C4-2B (cell line): ENCODE results near the gene USP9Y.

Source experiments
- H3K27ac ChIP-seq: fragments of 450-650 bp; 2 replicates; pipeline ENCODE4 v1.5.1; 2017
- ZFX ChIP-seq: fragments of 450-650 bp; IDR thresholded peaks from 2 replicates; pipeline ENCODE4 v1.6.1; 2017
- TF ChIP-seq, protein P1 (sequence below): fragments of 450-650 bp; conservative IDR thresholded peaks from 2 replicates; pipeline ENCODE4 v1.5.1; 2017; ENCODE audit warnings: mild to moderate bottlenecking

Gene USP9Y

DNA sequence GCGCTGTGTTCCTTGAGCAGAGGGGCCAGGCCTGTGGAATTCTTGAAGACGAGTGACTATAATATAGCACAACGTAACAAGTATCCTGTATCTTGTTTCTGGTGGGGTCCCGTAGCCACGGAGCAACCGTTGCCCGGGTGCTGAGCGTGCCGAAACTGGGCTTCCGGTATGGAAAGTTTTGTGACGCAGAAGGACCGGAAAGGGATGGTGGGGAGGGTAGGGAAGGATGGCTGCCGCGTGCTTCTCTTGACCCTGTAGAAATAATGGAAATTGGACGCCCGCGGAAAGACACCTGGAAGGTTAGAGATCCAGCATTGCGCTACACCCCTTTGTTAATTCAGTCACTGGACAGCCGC, 204.5 kb downstream of the USP9Y start:
- TF ChIP-seq, protein P1, sequence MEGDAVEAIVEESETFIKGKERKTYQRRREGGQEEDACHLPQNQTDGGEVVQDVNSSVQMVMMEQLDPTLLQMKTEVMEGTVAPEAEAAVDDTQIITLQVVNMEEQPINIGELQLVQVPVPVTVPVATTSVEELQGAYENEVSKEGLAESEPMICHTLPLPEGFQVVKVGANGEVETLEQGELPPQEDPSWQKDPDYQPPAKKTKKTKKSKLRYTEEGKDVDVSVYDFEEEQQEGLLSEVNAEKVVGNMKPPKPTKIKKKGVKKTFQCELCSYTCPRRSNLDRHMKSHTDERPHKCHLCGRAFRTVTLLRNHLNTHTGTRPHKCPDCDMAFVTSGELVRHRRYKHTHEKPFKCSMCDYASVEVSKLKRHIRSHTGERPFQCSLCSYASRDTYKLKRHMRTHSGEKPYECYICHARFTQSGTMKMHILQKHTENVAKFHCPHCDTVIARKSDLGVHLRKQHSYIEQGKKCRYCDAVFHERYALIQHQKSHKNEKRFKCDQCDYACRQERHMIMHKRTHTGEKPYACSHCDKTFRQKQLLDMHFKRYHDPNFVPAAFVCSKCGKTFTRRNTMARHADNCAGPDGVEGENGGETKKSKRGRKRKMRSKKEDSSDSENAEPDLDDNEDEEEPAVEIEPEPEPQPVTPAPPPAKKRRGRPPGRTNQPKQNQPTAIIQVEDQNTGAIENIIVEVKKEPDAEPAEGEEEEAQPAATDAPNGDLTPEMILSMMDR = no peak
- no peak for TF ChIP-seq ZFX
- no peak overlapping the region for H3K27ac ChIP-seq

DNA sequence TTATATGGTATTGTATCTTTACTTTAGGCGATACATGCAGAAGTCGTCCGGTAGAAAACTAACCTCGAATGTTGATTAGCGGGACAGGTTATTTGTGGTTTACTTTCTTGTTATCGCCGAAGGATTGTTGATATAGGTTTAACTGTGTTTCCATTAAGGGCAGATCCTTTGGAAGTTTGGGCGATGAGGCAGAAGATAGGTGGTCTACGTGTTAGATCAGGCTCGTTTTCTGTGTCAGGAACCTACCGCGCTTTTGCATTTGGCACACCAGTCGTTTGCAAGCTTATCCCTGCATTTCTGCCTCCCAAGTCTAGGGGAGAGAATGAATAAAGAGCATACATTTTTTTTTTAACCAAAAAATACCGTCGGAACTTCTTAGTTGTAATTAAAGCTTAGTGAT, 204.9 kb downstream of the USP9Y start:
- no peak for TF ChIP-seq ZFX
- TF ChIP-seq, protein P1 = no peak
- H3K27ac ChIP-seq = no peak overlapping the region
